ENCODE data around the gene ZNF92.
"Not testable (repeated sequence)": the region's sequence is repeated elsewhere in the genome, so short reads cannot be mapped to it uniquely, and the experiment has no call there.

GRCh38 chr7:65344541-65344940 lies 29.1 kb upstream of the ZNF92 start:
- TF ChIP-seq, protein P1, sequence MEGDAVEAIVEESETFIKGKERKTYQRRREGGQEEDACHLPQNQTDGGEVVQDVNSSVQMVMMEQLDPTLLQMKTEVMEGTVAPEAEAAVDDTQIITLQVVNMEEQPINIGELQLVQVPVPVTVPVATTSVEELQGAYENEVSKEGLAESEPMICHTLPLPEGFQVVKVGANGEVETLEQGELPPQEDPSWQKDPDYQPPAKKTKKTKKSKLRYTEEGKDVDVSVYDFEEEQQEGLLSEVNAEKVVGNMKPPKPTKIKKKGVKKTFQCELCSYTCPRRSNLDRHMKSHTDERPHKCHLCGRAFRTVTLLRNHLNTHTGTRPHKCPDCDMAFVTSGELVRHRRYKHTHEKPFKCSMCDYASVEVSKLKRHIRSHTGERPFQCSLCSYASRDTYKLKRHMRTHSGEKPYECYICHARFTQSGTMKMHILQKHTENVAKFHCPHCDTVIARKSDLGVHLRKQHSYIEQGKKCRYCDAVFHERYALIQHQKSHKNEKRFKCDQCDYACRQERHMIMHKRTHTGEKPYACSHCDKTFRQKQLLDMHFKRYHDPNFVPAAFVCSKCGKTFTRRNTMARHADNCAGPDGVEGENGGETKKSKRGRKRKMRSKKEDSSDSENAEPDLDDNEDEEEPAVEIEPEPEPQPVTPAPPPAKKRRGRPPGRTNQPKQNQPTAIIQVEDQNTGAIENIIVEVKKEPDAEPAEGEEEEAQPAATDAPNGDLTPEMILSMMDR (IDR thresholded peaks at IDR 0.05), result not testable (repeated sequence)
- TF ChIP-seq POLR2A (IDR thresholded peaks at IDR 0.05), result not testable (repeated sequence)
